ENCODE results near the gene GPER1.

DNA sequence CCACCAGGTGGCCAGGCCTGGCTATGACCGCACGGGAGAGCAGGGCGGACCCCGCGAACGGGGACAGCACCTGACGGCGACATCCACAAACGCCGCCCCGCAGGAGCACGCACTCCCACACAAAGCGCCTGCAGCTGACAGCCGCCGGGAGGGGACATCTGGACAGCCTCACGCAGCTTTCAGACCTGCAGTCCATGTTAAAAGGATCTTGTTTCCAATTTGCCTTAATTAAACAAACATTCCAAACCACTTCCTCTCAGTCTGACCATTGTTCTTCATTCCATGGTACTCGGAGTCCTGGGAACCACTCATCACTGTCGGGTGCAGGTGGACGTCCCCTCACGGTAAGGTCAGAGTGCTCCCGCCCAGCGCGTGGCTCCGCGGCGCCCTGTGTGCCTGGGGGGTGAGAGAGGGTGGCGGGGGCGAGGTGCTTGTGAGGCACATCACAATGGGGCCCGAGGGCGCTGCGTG lies 5.9 kb upstream of the GPER1 start:
- TF ChIP-seq EZH2phosphoT487 (IDR thresholded peaks at IDR 0.05; ENCODE audit: borderline replicate concordance) (no peak), TCF7L2 (IDR thresholded peaks at IDR 0.05; ENCODE audit: borderline replicate concordance, extremely low read depth, insufficient read depth, insufficient read length) (no peak), ZFX (IDR thresholded peaks at IDR 0.05) (no peak), EZH2 (IDR thresholded peaks at IDR 0.05) (no peak), POLR2A (IDR thresholded peaks at IDR 0.05; ENCODE audit: borderline replicate concordance, extremely low read depth, insufficient read depth, insufficient read length) (no peak), POLR2AphosphoS5 (IDR thresholded peaks at IDR 0.05; ENCODE audit: low read depth, low read length) (no peak), SP1 (IDR thresholded peaks at IDR 0.05; ENCODE audit: low read depth) (no peak)
- TF ChIP-seq, protein P1, sequence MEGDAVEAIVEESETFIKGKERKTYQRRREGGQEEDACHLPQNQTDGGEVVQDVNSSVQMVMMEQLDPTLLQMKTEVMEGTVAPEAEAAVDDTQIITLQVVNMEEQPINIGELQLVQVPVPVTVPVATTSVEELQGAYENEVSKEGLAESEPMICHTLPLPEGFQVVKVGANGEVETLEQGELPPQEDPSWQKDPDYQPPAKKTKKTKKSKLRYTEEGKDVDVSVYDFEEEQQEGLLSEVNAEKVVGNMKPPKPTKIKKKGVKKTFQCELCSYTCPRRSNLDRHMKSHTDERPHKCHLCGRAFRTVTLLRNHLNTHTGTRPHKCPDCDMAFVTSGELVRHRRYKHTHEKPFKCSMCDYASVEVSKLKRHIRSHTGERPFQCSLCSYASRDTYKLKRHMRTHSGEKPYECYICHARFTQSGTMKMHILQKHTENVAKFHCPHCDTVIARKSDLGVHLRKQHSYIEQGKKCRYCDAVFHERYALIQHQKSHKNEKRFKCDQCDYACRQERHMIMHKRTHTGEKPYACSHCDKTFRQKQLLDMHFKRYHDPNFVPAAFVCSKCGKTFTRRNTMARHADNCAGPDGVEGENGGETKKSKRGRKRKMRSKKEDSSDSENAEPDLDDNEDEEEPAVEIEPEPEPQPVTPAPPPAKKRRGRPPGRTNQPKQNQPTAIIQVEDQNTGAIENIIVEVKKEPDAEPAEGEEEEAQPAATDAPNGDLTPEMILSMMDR (IDR thresholded peaks at IDR 0.05 in 2 of 3, conservative IDR thresholded peaks at IDR 0.05 in 1 of 3; ENCODE audit: borderline replicate concordance in 1 of 3, insufficient read depth in 1 of 3, low read depth in 2 of 3, low read length in 2 of 3) = no peak
- TF ChIP-seq, protein P2, sequence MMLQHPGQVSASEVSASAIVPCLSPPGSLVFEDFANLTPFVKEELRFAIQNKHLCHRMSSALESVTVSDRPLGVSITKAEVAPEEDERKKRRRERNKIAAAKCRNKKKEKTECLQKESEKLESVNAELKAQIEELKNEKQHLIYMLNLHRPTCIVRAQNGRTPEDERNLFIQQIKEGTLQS (IDR thresholded peaks at IDR 0.05) = no peak
- TF ChIP-seq, protein P3, sequence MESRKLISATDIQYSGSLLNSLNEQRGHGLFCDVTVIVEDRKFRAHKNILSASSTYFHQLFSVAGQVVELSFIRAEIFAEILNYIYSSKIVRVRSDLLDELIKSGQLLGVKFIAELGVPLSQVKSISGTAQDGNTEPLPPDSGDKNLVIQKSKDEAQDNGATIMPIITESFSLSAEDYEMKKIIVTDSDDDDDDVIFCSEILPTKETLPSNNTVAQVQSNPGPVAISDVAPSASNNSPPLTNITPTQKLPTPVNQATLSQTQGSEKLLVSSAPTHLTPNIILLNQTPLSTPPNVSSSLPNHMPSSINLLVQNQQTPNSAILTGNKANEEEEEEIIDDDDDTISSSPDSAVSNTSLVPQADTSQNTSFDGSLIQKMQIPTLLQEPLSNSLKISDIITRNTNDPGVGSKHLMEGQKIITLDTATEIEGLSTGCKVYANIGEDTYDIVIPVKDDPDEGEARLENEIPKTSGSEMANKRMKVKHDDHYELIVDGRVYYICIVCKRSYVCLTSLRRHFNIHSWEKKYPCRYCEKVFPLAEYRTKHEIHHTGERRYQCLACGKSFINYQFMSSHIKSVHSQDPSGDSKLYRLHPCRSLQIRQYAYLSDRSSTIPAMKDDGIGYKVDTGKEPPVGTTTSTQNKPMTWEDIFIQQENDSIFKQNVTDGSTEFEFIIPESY (IDR thresholded peaks at IDR 0.05; ENCODE audit: extremely low read depth, insufficient replicate concordance, low read length) = no peak
